SK-N-SH (cell line): ENCODE measurements around the gene RGS17. TPM values are rescaled to one million over a fixed set of nuclear protein-coding genes. Genes with fewer than 3 reads are reported as not detected.

Experiments
- CTCF ChIA-PET: fragments of 300-600, 350-600 bp; formaldehyde crosslinking; extraction: SDS; loops from one replicate; lab custom pipeline; 2021; lab: Yijun Ruan, JAX
- POLR2A ChIA-PET: fragments of 350-600 bp; sonication (Branson Sonifier 250); formaldehyde crosslinking; extraction: SDS; loops from one replicate; lab custom pipeline; 2020; ENCODE audit warnings: antibody characterized with exemption, inconsistent platforms; lab: Yijun Ruan, JAX
- DNase-seq: peaks from one replicate; pipeline ENCODE4 v3.0.0; 2012
- H2AFZ ChIP-seq: fragments of 200-600 bp; sonication (generic); 2 replicates; pipeline ENCODE4 v1.8.1; 2016; ENCODE audit warnings: antibody characterized with exemption, mild to moderate bottlenecking, low read depth
- H3F3A ChIP-seq: fragments of 200-600 bp; sonication (generic); replicated peaks from 2 replicates; pipeline ENCODE3; 2016; ENCODE audit warnings: antibody characterized with exemption, mild to moderate bottlenecking; ENCODE audit not compliant: insufficient read depth
- H3K27ac ChIP-seq, 2 experiments: fragments of 200-500 bp in 1 of 2; fragments of 200-600 bp in 1 of 2; sonication (Bioruptor generic) in 1 of 2; sonication (generic), shearing (Covaris generic) in 1 of 2; 2 replicates each; pipeline versions ENCODE4 v1.5.1 to v1.6.1; 2014 to 2016; ENCODE audit warnings: low read depth in 2 of 2, inconsistent platforms in 1 of 2, low read length in 1 of 2, mild to moderate bottlenecking in 1 of 2, mixed read lengths in 1 of 2
- H3K27me3 ChIP-seq: fragments of 200-600 bp; sonication (generic), shearing (Covaris generic); 2 replicates; pipeline ENCODE4 v1.6.1; 2016; ENCODE audit warnings: mixed run types; ENCODE audit not compliant: insufficient read depth
- H3K36me3 ChIP-seq, 2 experiments: fragments of 200-500 bp in 1 of 2; fragments of 200-600 bp in 1 of 2; sonication (Bioruptor generic) in 1 of 2; sonication (generic) in 1 of 2; replicated peaks in 1 of 2; 2 replicates each; pipeline versions ENCODE3 to v1.5.1; 2014 to 2016; ENCODE audit warnings: low read length in 1 of 2, mild to moderate bottlenecking in 1 of 2; ENCODE audit not compliant: insufficient read depth in 2 of 2, control insufficient read depth in 1 of 2
- H3K4me1 ChIP-seq, 2 experiments: fragments of 200-500 bp in 1 of 2; fragments of 200-600 bp in 1 of 2; sonication (Bioruptor generic) in 1 of 2; sonication (generic), shearing (Covaris generic) in 1 of 2; 2 replicates each; pipeline versions ENCODE4 v1.5.1 to v1.6.1; 2014 to 2016; ENCODE audit warnings: low read depth in 1 of 2, low read length in 1 of 2, mixed run types in 1 of 2; ENCODE audit not compliant: insufficient read depth in 2 of 2, control insufficient read depth in 1 of 2
- H3K4me2 ChIP-seq: fragments of 200-600 bp; sonication (generic), shearing (Covaris generic); 2 replicates; pipeline ENCODE4 v1.6.1; 2017; ENCODE audit warnings: mixed run types
- H3K4me3 ChIP-seq, 2 experiments: fragments of 200-500 bp in 1 of 2; fragments of 200-600 bp in 1 of 2; sonication (Bioruptor generic) in 1 of 2; sonication (generic), shearing (Covaris generic) in 1 of 2; 2 replicates each; pipeline versions ENCODE4 v1.5.1 to v1.8.1; 2014 to 2016; ENCODE audit warnings: low read depth in 2 of 2, inconsistent platforms in 1 of 2, low read length in 1 of 2, mild to moderate bottlenecking in 1 of 2, mixed read lengths in 1 of 2, moderate library complexity in 1 of 2
- H3K79me2 ChIP-seq: fragments of 200-600 bp; sonication (generic); 2 replicates; pipeline ENCODE4 v1.8.1; 2017; ENCODE audit warnings: mild to moderate bottlenecking; ENCODE audit not compliant: insufficient read depth
- H3K9ac ChIP-seq: fragments of 200-600 bp; sonication (generic); 2 replicates; pipeline ENCODE4 v1.6.1; 2017; ENCODE audit warnings: mixed run types
- H3K9me2 ChIP-seq: fragments of 200-600 bp; sonication (generic); 2 replicates; pipeline ENCODE4 v1.6.1; 2017; ENCODE audit warnings: mixed run types
- H3K9me3 ChIP-seq: fragments of 200-600 bp; sonication (generic); 2 replicates; pipeline ENCODE4 v1.6.1; 2017; ENCODE audit warnings: mixed run types, mild to moderate bottlenecking, moderate library complexity
- H4K20me1 ChIP-seq: fragments of 200-600 bp; sonication (generic); 2 replicates; pipeline ENCODE4 v1.6.1; 2017; ENCODE audit warnings: mild to moderate bottlenecking, mixed run types; ENCODE audit not compliant: insufficient read depth
- ELF1 ChIP-seq: IDR thresholded peaks from 2 replicates; pipeline ENCODE4 v1.4.0; 2012
- EZH2phosphoT487 ChIP-seq: fragments of 200-600 bp; sonication (generic); IDR thresholded peaks from 2 replicates; pipeline ENCODE4 v1.6.1; 2017; ENCODE audit warnings: low read depth, mixed run types, mild to moderate bottlenecking, antibody characterized with exemption, moderate library complexity, borderline replicate concordance
- FOSL2 ChIP-seq: IDR thresholded peaks from 2 replicates; pipeline ENCODE4 v1.4.0; 2012; ENCODE audit warnings: low read depth, mild to moderate bottlenecking, moderate library complexity, borderline replicate concordance
- FOXJ3 ChIP-seq: sonication (generic); formaldehyde crosslinking; IDR thresholded peaks from 2 replicates; pipeline ENCODE4 v1.5.1; 2020; ENCODE audit warnings: mild to moderate bottlenecking, missing genetic modification reagents
- FOXM1 ChIP-seq: IDR thresholded peaks from 2 replicates; pipeline ENCODE4 v1.4.0; 2012; ENCODE audit warnings: low read depth, mild to moderate bottlenecking
- GABPA ChIP-seq: IDR thresholded peaks from 2 replicates; pipeline ENCODE4 v1.4.0; 2012; ENCODE audit warnings: low read depth, mild to moderate bottlenecking
- GATA2 ChIP-seq: sonication (generic); formaldehyde crosslinking; IDR thresholded peaks from 2 replicates; pipeline ENCODE4 v1.5.0; 2020; ENCODE audit warnings: mild to moderate bottlenecking, missing genetic modification reagents
- JUND ChIP-seq: IDR thresholded peaks from 2 replicates; pipeline ENCODE4 v1.4.0; 2012
- MXI1 ChIP-seq: IDR thresholded peaks from 2 replicates; pipeline ENCODE4 v1.6.1; 2012; ENCODE audit warnings: mild to moderate bottlenecking, low read depth, low read length, improper control_type of control experiment
- NFIC ChIP-seq: IDR thresholded peaks from 2 replicates; pipeline ENCODE4 v1.4.0; 2012; ENCODE audit warnings: borderline replicate concordance
- NRF1 ChIP-seq: IDR thresholded peaks from 2 replicates; pipeline ENCODE4 v1.6.1; 2012; ENCODE audit warnings: low read depth, mild to moderate bottlenecking, low read length
- POLR2AphosphoS5 ChIP-seq: IDR thresholded peaks from 2 replicates; pipeline ENCODE4 v1.6.1; 2012; ENCODE audit warnings: low read depth, low read length
- RCOR1 ChIP-seq: fragments of 150-350 bp; IDR thresholded peaks from 2 replicates; pipeline ENCODE4 v1.6.1; 2017; ENCODE audit warnings: antibody characterized with exemption, low read length
- RFX5 ChIP-seq: IDR thresholded peaks from 2 replicates; pipeline ENCODE4 v1.6.1; 2012; ENCODE audit warnings: mild to moderate bottlenecking, improper control_type of control experiment, low read length
- RXRA ChIP-seq: IDR thresholded peaks from 2 replicates; pipeline ENCODE4 v1.4.0; 2012; ENCODE audit warnings: low read depth, mild to moderate bottlenecking, borderline replicate concordance
- SIN3A ChIP-seq: IDR thresholded peaks from 2 replicates; pipeline ENCODE4 v1.6.1; 2012; ENCODE audit warnings: low read depth, mild to moderate bottlenecking, low read length, moderate library complexity, borderline replicate concordance
- TAF1 ChIP-seq: IDR thresholded peaks from 2 replicates; pipeline ENCODE4 v1.6.1; 2012; ENCODE audit warnings: low read depth, mild to moderate bottlenecking, low read length, moderate library complexity, borderline replicate concordance
- TCF12 ChIP-seq: IDR thresholded peaks from 2 replicates; pipeline ENCODE4 v1.4.0; 2012
- TEAD4 ChIP-seq: IDR thresholded peaks from 2 replicates; pipeline ENCODE4 v1.4.0; 2012; ENCODE audit warnings: mild to moderate bottlenecking, borderline replicate concordance; ENCODE audit not compliant: insufficient read depth
- YY1 ChIP-seq: IDR thresholded peaks from 2 replicates; pipeline ENCODE4 v1.4.0; 2012; ENCODE audit warnings: low read depth, mild to moderate bottlenecking
- WGBS: methylation state at CpG from one replicate; pipeline ENCODE4 v1.1.6; 2017; ENCODE audit warnings: low lambda C conversion rate; 5-methylcytosine and 5-hydroxymethylcytosine counted together
- polyA plus RNA-seq, 3 experiments: library from polyadenylated mRNA; depleted of rRNA; stranded (reverse); fragments of >200 nt; gene quantifications; 2 replicates each; pipeline ENCODE4 v1.2.3, GENCODE V29; 2012
- TF ChIP-seq, protein P1 (sequence below): fragments of 200-600 bp; sonication (generic); IDR thresholded peaks from 2 replicates; pipeline ENCODE4 v1.6.1; 2017; ENCODE audit warnings: antibody characterized with exemption, mild to moderate bottlenecking, moderate library complexity
- TF ChIP-seq, protein P2 (sequence below): fragments of 150-350 bp; IDR thresholded peaks from 2 replicates; pipeline ENCODE4 v1.6.1; 2016; ENCODE audit warnings: mild to moderate bottlenecking, low read depth, low read length
- TF ChIP-seq, protein P3 (sequence below): IDR thresholded peaks from 2 replicates; pipeline ENCODE4 v1.6.1; 2012; ENCODE audit warnings: mild to moderate bottlenecking, low read depth, low read length, moderate library complexity
- TF ChIP-seq, protein P4 (sequence below): IDR thresholded peaks from 2 replicates; pipeline ENCODE4; 2012

RGS17 gene
- polyA plus RNA-seq, 1 of the 3 experiments (the other 2 are of a cell fraction): 1.4 TPM

DNA sequence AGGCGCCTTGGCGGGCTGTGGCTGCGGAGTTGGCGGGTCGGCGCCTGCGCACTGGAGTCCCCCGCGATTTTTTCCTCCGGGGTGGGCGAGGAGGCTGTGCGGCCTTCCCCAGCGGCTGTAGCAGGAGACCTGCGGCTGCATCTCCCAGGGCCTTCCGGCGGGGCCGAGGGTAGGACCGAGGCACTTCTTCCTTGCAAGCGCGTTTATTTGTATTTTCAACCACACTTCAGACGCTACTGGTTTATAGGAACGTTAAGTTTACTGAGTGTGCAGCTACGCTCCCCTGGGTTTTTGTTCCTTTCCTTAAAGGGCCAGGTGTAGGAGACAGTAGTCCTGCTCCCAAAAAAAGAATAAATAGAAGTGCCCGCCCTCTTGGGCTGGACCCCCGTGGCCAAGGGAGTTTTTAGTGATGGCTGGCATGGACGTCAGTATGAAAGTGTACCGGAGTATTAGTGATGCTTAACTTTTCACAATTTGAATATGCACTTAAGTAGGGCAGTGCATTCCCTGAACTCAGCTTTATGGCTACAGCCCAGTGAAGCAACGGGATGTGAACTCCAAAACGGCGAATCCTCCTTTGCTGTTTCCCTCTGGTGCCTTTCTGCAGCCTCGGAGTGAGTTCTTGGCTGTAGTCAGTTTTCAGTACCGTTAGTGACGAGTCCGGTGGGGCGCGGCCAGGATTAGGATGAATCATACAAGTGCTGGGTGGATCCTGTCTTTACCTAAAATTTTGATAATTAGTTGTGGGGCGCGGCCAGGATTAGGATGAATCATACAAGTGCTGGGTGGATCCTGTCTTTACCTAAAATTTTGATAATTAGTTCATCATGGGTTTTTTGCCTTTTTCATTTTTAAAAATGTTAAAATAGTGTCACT is 147.2 kb downstream of the RGS17 start:
- Histone ChIP-seq H3K27ac (peak overlapping the region; percentile 95 to 99), H3K4me2 (peak overlapping the region; percentile 97), H3K36me3 (peaks cover 6 to 10% of the 10 kb centered on the region in 2 experiments), H2AFZ (peak overlapping the region; percentile 78), H3K4me3 (peak overlapping the region; percentile 95 to 98), H4K20me1 (peaks cover 26% of the 10 kb centered on the region), H3K4me1 (peaks cover 5 to 14% of the 10 kb centered on the region in 2 experiments; a peak in 2 of 4 replicates), H3K79me2 (peaks cover 77% of the 10 kb centered on the region), H3K9me2 (no peaks in the 10 kb centered on the region), H3F3A (peaks cover 23% of the 10 kb centered on the region), H3K9ac (peak overlapping the region; percentile 98), H3K27me3 (no peaks in the 10 kb centered on the region), H3K9me3 (no peaks in the 10 kb centered on the region)
- POLR2A ChIA-PET: interaction anchor here (0.6 to 1.4 kb wide), 4 partner anchors 12 to 1876 kb away, joined by 3 to 11 read pairs (median 4); partner anchors contain the start of gene RGS17
- CTCF ChIA-PET: no interaction called here
- DNase-seq: peak; percentile 19
- under 1% methylated on average over 20 of the region's 38 CpGs for WGBS
- TF ChIP-seq, protein P1, sequence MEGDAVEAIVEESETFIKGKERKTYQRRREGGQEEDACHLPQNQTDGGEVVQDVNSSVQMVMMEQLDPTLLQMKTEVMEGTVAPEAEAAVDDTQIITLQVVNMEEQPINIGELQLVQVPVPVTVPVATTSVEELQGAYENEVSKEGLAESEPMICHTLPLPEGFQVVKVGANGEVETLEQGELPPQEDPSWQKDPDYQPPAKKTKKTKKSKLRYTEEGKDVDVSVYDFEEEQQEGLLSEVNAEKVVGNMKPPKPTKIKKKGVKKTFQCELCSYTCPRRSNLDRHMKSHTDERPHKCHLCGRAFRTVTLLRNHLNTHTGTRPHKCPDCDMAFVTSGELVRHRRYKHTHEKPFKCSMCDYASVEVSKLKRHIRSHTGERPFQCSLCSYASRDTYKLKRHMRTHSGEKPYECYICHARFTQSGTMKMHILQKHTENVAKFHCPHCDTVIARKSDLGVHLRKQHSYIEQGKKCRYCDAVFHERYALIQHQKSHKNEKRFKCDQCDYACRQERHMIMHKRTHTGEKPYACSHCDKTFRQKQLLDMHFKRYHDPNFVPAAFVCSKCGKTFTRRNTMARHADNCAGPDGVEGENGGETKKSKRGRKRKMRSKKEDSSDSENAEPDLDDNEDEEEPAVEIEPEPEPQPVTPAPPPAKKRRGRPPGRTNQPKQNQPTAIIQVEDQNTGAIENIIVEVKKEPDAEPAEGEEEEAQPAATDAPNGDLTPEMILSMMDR: no peak
- TF ChIP-seq, protein P2, sequence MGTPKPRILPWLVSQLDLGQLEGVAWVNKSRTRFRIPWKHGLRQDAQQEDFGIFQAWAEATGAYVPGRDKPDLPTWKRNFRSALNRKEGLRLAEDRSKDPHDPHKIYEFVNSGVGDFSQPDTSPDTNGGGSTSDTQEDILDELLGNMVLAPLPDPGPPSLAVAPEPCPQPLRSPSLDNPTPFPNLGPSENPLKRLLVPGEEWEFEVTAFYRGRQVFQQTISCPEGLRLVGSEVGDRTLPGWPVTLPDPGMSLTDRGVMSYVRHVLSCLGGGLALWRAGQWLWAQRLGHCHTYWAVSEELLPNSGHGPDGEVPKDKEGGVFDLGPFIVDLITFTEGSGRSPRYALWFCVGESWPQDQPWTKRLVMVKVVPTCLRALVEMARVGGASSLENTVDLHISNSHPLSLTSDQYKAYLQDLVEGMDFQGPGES: no peak
- TF ChIP-seq TEAD4 (no peak), RFX5 (no peak), YY1 (peak; percentile 36; the same call in 1 of the 2 replicates), GATA2 (CRISPR knock-in tag) (no peak), GABPA (no peak), ELF1 (no peak), EZH2phosphoT487 (no peak), RCOR1 (no peak), JUND (peak; percentile 20; the same call in 1 of the 2 replicates), RXRA (no peak), FOXM1 (0 out of 2 replicates have a peak, but pooled peaks have one; percentile 45), TCF12 (no peak), FOXJ3 (CRISPR knock-in tag) (0 out of 2 replicates have a peak, but pooled peaks have one; percentile 5), MXI1 (peak; percentile 21; the same call in 1 of the 2 replicates), POLR2AphosphoS5 (no peak; the same call in 1 of the 2 replicates), NRF1 (peak; percentile 95), SIN3A (peak; percentile 66; the same call in 1 of the 2 replicates), TAF1 (peak; percentile 89), NFIC (no peak), FOSL2 (peak; percentile 53)
- TF ChIP-seq, protein P3, sequence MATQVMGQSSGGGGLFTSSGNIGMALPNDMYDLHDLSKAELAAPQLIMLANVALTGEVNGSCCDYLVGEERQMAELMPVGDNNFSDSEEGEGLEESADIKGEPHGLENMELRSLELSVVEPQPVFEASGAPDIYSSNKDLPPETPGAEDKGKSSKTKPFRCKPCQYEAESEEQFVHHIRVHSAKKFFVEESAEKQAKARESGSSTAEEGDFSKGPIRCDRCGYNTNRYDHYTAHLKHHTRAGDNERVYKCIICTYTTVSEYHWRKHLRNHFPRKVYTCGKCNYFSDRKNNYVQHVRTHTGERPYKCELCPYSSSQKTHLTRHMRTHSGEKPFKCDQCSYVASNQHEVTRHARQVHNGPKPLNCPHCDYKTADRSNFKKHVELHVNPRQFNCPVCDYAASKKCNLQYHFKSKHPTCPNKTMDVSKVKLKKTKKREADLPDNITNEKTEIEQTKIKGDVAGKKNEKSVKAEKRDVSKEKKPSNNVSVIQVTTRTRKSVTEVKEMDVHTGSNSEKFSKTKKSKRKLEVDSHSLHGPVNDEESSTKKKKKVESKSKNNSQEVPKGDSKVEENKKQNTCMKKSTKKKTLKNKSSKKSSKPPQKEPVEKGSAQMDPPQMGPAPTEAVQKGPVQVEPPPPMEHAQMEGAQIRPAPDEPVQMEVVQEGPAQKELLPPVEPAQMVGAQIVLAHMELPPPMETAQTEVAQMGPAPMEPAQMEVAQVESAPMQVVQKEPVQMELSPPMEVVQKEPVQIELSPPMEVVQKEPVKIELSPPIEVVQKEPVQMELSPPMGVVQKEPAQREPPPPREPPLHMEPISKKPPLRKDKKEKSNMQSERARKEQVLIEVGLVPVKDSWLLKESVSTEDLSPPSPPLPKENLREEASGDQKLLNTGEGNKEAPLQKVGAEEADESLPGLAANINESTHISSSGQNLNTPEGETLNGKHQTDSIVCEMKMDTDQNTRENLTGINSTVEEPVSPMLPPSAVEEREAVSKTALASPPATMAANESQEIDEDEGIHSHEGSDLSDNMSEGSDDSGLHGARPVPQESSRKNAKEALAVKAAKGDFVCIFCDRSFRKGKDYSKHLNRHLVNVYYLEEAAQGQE: 0 out of 2 replicates have a peak, but pooled peaks have one; percentile 27
- TF ChIP-seq, protein P4, sequence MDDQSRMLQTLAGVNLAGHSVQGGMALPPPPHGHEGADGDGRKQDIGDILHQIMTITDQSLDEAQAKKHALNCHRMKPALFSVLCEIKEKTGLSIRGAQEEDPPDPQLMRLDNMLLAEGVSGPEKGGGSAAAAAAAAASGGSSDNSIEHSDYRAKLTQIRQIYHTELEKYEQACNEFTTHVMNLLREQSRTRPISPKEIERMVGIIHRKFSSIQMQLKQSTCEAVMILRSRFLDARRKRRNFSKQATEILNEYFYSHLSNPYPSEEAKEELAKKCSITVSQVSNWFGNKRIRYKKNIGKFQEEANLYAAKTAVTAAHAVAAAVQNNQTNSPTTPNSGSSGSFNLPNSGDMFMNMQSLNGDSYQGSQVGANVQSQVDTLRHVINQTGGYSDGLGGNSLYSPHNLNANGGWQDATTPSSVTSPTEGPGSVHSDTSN: peak; percentile 1; the same call in 1 of the 2 replicates
